ENCODE data around the gene SPSB3. TPM values are rescaled to one million over a fixed set of nuclear protein-coding genes. Genes with fewer than 3 reads are reported as not detected.

SPSB3 gene
- total and polyA plus RNA-seq, 2 of the 13 experiments (the other 11 are each of a cell fraction or from before 2014, with no cell fraction given) = 13.2 to 21.9 TPM

GRCh38 chr16:1823821-1824220, 41.5 kb upstream of the SPSB3 start (continued):
- TF ChIP-seq, protein P1, sequence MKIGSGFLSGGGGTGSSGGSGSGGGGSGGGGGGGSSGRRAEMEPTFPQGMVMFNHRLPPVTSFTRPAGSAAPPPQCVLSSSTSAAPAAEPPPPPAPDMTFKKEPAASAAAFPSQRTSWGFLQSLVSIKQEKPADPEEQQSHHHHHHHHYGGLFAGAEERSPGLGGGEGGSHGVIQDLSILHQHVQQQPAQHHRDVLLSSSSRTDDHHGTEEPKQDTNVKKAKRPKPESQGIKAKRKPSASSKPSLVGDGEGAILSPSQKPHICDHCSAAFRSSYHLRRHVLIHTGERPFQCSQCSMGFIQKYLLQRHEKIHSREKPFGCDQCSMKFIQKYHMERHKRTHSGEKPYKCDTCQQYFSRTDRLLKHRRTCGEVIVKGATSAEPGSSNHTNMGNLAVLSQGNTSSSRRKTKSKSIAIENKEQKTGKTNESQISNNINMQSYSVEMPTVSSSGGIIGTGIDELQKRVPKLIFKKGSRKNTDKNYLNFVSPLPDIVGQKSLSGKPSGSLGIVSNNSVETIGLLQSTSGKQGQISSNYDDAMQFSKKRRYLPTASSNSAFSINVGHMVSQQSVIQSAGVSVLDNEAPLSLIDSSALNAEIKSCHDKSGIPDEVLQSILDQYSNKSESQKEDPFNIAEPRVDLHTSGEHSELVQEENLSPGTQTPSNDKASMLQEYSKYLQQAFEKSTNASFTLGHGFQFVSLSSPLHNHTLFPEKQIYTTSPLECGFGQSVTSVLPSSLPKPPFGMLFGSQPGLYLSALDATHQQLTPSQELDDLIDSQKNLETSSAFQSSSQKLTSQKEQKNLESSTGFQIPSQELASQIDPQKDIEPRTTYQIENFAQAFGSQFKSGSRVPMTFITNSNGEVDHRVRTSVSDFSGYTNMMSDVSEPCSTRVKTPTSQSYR (CRISPR knock-in tag; IDR thresholded peaks at IDR 0.05; ENCODE audit: borderline replicate concordance) = no peak
- TF ChIP-seq ZNF678 (CRISPR knock-in tag; IDR thresholded peaks at IDR 0.05) (no peak), RARG (CRISPR knock-in tag; IDR thresholded peaks at IDR 0.05; ENCODE audit: low read depth) (no peak), THRA (CRISPR knock-in tag; IDR thresholded peaks at IDR 0.05; ENCODE audit: borderline replicate concordance) (peak; percentile 44; the same call in 1 of the 2 replicates), HOXA5 (CRISPR knock-in tag; IDR thresholded peaks at IDR 0.05) (no peak), TP53 (CRISPR knock-in tag; conservative IDR thresholded peaks at IDR 0.05) (no peak), NKX3-1 (CRISPR knock-in tag; IDR thresholded peaks at IDR 0.05) (no peak), MAZ (IDR thresholded peaks at IDR 0.05; ENCODE audit: borderline replicate concordance, low read depth, low read length) (no peak), MAZ (CRISPR knock-in tag; IDR thresholded peaks at IDR 0.05; ENCODE audit: low read depth) (0 out of 2 replicates have a peak, but pooled peaks have one; percentile 38), FOXA3 (CRISPR knock-in tag; IDR thresholded peaks at IDR 0.05) (peak; percentile 19; the same call in 1 of the 2 replicates), ZBTB37 (CRISPR knock-in tag; IDR thresholded peaks at IDR 0.05) (no peak), REPIN1 (CRISPR knock-in tag; IDR thresholded peaks at IDR 0.05; ENCODE audit: borderline replicate concordance, low read depth) (no peak), ASH2L (IDR thresholded peaks at IDR 0.05; ENCODE audit: insufficient read length, low read depth, low read length) (peak; percentile 36), YEATS2 (CRISPR knock-in tag; IDR thresholded peaks at IDR 0.05; ENCODE audit: borderline replicate concordance) (peak; percentile 22; the same call in 1 of the 2 replicates), ZKSCAN5 (CRISPR knock-in tag; IDR thresholded peaks at IDR 0.05) (no peak), ZNF572 (CRISPR knock-in tag; IDR thresholded peaks at IDR 0.05) (no peak), ZSCAN31 (CRISPR knock-in tag; IDR thresholded peaks at IDR 0.05; ENCODE audit: low read depth) (no peak), IRF2 (CRISPR knock-in tag; IDR thresholded peaks at IDR 0.05) (0 out of 2 replicates have a peak, but pooled peaks have one; percentile 32)
- TF ChIP-seq, protein P2, sequence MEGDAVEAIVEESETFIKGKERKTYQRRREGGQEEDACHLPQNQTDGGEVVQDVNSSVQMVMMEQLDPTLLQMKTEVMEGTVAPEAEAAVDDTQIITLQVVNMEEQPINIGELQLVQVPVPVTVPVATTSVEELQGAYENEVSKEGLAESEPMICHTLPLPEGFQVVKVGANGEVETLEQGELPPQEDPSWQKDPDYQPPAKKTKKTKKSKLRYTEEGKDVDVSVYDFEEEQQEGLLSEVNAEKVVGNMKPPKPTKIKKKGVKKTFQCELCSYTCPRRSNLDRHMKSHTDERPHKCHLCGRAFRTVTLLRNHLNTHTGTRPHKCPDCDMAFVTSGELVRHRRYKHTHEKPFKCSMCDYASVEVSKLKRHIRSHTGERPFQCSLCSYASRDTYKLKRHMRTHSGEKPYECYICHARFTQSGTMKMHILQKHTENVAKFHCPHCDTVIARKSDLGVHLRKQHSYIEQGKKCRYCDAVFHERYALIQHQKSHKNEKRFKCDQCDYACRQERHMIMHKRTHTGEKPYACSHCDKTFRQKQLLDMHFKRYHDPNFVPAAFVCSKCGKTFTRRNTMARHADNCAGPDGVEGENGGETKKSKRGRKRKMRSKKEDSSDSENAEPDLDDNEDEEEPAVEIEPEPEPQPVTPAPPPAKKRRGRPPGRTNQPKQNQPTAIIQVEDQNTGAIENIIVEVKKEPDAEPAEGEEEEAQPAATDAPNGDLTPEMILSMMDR (CRISPR knock-in tag; IDR thresholded peaks at IDR 0.05) = peak; percentile 87
- TF ChIP-seq, protein P3, sequence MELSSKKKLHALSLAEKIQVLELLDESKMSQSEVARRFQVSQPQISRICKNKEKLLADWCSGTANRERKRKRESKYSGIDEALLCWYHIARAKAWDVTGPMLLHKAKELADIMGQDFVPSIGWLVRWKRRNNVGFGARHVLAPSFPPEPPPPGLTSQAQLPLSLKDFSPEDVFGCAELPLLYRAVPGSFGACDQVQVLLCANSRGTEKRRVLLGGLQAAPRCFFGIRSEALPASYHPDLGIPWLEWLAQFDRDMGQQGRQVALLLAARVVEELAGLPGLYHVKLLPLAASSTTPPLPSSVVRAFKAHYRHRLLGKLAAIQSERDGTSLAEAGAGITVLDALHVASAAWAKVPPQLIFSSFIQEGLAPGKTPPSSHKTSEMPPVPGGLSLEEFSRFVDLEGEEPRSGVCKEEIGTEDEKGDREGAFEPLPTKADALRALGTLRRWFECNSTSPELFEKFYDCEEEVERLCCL (CRISPR knock-in tag; IDR thresholded peaks at IDR 0.05; ENCODE audit: borderline replicate concordance) = 0 out of 2 replicates have a peak, but pooled peaks have one; percentile 17

All from HepG2 (cell line).